Measurements from ENCODE around the gene SLC25A26.
"Not testable (repeated sequence)": the region's sequence is repeated elsewhere in the genome, so short reads cannot be mapped to it uniquely, and the experiment has no call there.

The SLC25A26 gene

GRCh38 chr3:66226093-66226492 lies 5.3 kb downstream of the SLC25A26 start:
- DNase-seq: not testable (repeated sequence)

GRCh38 chr3:66227051-66227450 lies 6.2 kb downstream of the SLC25A26 start:
- DNase-seq: no peak

- DNase-seq: no peak
These were observed 7.1 kb downstream of the SLC25A26 start for GRCh38 chr3:66227915-66228314.

- no peak for DNase-seq
These were observed 7.9 kb downstream of the SLC25A26 start for GRCh38 chr3:66228707-66229106.

GRCh38 chr3:66229931-66230330 lies 9.1 kb downstream of the SLC25A26 start:
- DNase-seq: no peak

- no peak for DNase-seq
These were observed 12.2 kb downstream of the SLC25A26 start for GRCh38 chr3:66233033-66233432.

GRCh38 chr3:66236281-66236680 lies 15.5 kb downstream of the SLC25A26 start:
- no peak for DNase-seq

GRCh38 chr3:66237552-66237951 lies 16.8 kb downstream of the SLC25A26 start:
- no peak for DNase-seq

GRCh38 chr3:66239513-66240123 lies 18.8 kb downstream of the SLC25A26 start:
- DNase-seq: no peak

GRCh38 chr3:66241466-66241865 lies 20.7 kb downstream of the SLC25A26 start:
- no peak for DNase-seq

- no peak for DNase-seq
These were observed 22.1 kb downstream of the SLC25A26 start for GRCh38 chr3:66242788-66243464.

- no peak for DNase-seq
These were observed 27.8 kb downstream of the SLC25A26 start for GRCh38 chr3:66248641-66249040.

GRCh38 chr3:66253790-66254620 lies 33.2 kb downstream of the SLC25A26 start:
- DNase-seq: peak in 2 of 51 donors; percentile 8 to 14

- DNase-seq: no peak
These were observed 35.1 kb downstream of the SLC25A26 start for GRCh38 chr3:66255865-66256264.

- DNase-seq: no peak
These were observed 36.0 kb downstream of the SLC25A26 start for GRCh38 chr3:66256806-66257205.

- no peak for DNase-seq
These were observed 38.9 kb downstream of the SLC25A26 start for GRCh38 chr3:66259566-66260255.

- DNase-seq: no peak
These were observed 39.6 kb downstream of the SLC25A26 start for GRCh38 chr3:66260431-66260830.

GRCh38 chr3:66261355-66261754 lies 40.6 kb downstream of the SLC25A26 start:
- no peak for DNase-seq

- DNase-seq: no peak
These were observed 44.8 kb downstream of the SLC25A26 start for GRCh38 chr3:66265649-66266048.

- DNase-seq: no peak
These were observed 45.8 kb downstream of the SLC25A26 start for GRCh38 chr3:66266551-66266950.

- DNase-seq: no peak
These were observed 46.2 kb downstream of the SLC25A26 start for GRCh38 chr3:66267031-66267430.

GRCh38 chr3:66267906-66268305 lies 47.1 kb downstream of the SLC25A26 start:
- no peak for DNase-seq
